Hepatocyte (in vitro differentiated cells): Measurements from ENCODE around the gene DLX3.
A peak's percentile ranks its signal among the peaks of the same experiment; 100 is the strongest.

Experiments
- EZH2 ChIP-seq: fragments of 200-600 bp; sonication (generic); IDR thresholded peaks from 2 replicates; pipeline ENCODE4 v1.6.1; 2016; ENCODE audit warnings: antibody characterized with exemption, mild to moderate bottlenecking, borderline replicate concordance
- EZH2phosphoT487 ChIP-seq: fragments of 200-600 bp; sonication (generic); IDR thresholded peaks from one replicate; pipeline ENCODE4 v1.6.1; 2018; ENCODE audit warnings: antibody characterized with exemption, mild to moderate bottlenecking, low read depth, moderate library complexity; ENCODE audit not compliant: unreplicated experiment, severe bottlenecking
- TF ChIP-seq, protein P1 (sequence below): fragments of 200-600 bp; sonication (generic); IDR thresholded peaks from 2 replicates; pipeline ENCODE4 v1.5.1; 2016; ENCODE audit warnings: antibody characterized with exemption, mild to moderate bottlenecking; ENCODE audit not compliant: poor library complexity

DNA sequence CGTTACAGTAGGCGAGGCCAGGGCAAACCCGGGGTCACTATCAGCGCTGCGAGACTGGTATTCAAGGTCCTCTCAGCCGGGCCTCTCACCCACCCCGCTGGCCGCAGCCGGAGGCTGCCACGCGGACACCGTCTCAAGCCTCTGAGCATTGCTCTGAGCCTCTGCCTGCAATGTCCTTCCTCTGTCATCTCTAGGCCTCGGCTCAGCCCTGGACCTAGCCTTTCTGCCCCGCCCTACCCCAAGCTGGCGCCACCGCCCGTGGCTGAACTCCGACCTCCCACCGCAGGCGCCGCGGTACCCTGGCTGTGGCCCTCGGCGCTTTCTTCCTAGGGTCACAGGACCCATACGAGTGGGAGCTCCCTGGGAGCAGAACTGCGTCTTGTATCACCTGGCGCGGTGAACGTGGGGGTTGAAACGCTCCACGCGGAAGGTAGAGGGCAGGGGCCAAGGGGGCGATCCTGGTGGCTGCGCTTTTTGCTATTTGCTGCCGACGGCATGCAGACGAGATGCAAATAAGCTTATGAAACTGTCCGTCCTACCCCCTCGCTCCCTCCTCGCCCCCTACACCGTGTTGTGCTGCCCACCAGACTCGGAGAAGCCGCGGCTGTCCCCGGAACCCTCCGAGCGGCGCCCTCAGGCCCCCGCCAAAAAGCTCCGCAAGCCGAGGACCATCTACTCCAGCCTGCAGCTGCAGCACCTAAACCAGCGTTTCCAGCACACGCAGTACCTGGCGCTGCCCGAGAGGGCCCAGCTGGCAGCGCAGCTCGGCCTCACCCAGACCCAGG is 22.3 kb downstream of the DLX3 start:
- TF ChIP-seq, protein P1, sequence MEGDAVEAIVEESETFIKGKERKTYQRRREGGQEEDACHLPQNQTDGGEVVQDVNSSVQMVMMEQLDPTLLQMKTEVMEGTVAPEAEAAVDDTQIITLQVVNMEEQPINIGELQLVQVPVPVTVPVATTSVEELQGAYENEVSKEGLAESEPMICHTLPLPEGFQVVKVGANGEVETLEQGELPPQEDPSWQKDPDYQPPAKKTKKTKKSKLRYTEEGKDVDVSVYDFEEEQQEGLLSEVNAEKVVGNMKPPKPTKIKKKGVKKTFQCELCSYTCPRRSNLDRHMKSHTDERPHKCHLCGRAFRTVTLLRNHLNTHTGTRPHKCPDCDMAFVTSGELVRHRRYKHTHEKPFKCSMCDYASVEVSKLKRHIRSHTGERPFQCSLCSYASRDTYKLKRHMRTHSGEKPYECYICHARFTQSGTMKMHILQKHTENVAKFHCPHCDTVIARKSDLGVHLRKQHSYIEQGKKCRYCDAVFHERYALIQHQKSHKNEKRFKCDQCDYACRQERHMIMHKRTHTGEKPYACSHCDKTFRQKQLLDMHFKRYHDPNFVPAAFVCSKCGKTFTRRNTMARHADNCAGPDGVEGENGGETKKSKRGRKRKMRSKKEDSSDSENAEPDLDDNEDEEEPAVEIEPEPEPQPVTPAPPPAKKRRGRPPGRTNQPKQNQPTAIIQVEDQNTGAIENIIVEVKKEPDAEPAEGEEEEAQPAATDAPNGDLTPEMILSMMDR, result no peak
- TF ChIP-seq EZH2phosphoT487, result peak; percentile 36
- TF ChIP-seq EZH2, result peak; percentile 82
